GM23338 (cell line): ENCODE results near the gene RNF13.

Experiments used
- CTCF ChIP-seq, 2 experiments: fragments of 200-600 bp in 1 of 2; sonication (generic) in 1 of 2; conservative IDR thresholded peaks; 2 replicates each; pipeline versions ENCODE4 v1.5.1 to v1.6.1; 2016 to 2017; ENCODE audit warnings: antibody characterized with exemption in 2 of 2, low read depth in 2 of 2, mild to moderate bottlenecking in 2 of 2, moderate library complexity in 1 of 2
- EZH2 ChIP-seq: fragments of 200-600 bp; sonication (generic); IDR thresholded peaks from one replicate; pipeline ENCODE4 v1.8.0; 2017; ENCODE audit warnings: antibody characterized with exemption, mild to moderate bottlenecking, low read depth; ENCODE audit not compliant: unreplicated experiment
- NANOG ChIP-seq: IDR thresholded peaks from 2 replicates; pipeline ENCODE4 v1.6.1; 2016; ENCODE audit warnings: antibody characterized with exemption, borderline replicate concordance
- POLR2AphosphoS5 ChIP-seq: IDR thresholded peaks from 2 replicates; pipeline ENCODE4 v1.6.1; 2016; ENCODE audit warnings: antibody characterized with exemption, low read depth

DNA sequence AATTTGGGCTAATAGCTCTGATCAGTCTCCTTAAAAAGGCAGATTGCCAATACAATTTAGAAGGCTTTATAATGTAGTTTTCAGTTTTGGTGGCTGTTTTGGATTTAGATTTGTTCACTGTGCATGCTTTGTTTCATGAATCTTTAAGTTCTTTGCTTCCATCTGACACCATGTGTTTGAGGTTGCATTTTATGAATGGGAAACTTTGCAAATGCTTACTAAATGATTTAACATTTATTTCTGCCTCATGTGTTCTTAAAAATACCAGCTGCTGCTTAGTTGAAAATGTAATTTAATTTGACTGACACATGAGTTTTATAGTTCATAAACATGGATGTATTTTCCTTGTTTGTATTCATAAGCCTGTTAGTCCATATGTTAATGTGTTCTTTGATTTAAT, 78.6 kb downstream of the RNF13 start:
- TF ChIP-seq POLR2AphosphoS5 (no peak), EZH2 (no peak), CTCF (conservative IDR thresholded peaks at IDR 0.05; ENCODE audit: low read depth in 2 of 2) (no peak), NANOG (no peak)
